ENCODE data around the gene NUS1.

DNA sequence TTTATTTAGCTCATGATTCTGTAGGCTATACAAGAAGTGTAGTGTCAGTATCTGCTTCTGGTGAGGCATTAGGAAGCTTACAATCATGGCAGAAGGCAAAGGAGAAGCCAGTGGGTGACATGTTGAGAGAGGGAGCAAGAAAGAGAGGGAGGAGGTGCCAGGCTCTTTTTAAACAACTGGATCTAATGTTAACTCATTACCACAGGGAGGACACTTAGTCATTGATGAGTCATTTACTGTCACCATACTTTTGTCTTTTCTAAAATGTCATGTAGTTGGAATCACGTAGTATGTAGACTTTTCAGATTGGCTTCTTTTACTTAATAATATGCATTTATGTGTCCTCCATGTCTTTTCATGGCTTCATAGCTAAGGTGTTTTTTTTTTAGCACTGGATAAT is 58.1 kb downstream of the NUS1 start:
- TF ChIP-seq SREBF2 (IDR thresholded peaks at IDR 0.05): no peak
- no peak for TF ChIP-seq CTCF (IDR thresholded peaks at IDR 0.05)
- no peak for TF ChIP-seq MAZ (IDR thresholded peaks at IDR 0.05; ENCODE audit: borderline replicate concordance, low read depth, low read length)
- TF ChIP-seq RFX5 (IDR thresholded peaks at IDR 0.05): no peak
- no peak for TF ChIP-seq POLR2A (IDR thresholded peaks at IDR 0.05; ENCODE audit: low read length)
- no peak for TF ChIP-seq REST (IDR thresholded peaks at IDR 0.05)
- TF ChIP-seq, protein P1, sequence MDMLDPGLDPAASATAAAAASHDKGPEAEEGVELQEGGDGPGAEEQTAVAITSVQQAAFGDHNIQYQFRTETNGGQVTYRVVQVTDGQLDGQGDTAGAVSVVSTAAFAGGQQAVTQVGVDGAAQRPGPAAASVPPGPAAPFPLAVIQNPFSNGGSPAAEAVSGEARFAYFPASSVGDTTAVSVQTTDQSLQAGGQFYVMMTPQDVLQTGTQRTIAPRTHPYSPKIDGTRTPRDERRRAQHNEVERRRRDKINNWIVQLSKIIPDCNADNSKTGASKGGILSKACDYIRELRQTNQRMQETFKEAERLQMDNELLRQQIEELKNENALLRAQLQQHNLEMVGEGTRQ (IDR thresholded peaks at IDR 0.05): no peak
